HuH-7 (cell line): ENCODE measurements around the gene GPATCH2.

Experiments used
- DNase-seq: peaks from one replicate; pipeline ENCODE4 v3.0.0; 2011; ENCODE audit warnings: low spot score

The GPATCH2 gene

DNA sequence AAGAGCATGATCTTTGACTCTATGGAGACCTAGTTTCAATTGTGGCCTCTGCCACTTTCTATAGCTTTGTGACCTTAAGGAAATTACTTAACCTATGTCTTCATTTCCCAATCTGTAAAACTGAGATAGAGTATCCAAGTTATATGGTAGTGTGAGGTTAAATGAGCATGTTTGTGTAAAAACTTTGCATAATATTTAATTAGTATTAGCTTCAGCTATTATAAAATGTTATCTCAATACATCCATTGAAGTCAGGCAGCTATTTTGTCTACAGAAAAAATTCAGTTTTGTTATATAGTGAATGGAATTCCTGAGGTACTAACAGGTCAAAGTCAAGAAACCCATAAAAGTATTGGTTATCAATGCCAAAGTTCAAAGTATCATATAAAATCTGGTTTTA, 53.6 kb downstream of the GPATCH2 start:
- DNase-seq, result no peak

GRCh38 chr1:217574265-217574949, 56.5 kb downstream of the GPATCH2 start:
- no peak for DNase-seq

DNA sequence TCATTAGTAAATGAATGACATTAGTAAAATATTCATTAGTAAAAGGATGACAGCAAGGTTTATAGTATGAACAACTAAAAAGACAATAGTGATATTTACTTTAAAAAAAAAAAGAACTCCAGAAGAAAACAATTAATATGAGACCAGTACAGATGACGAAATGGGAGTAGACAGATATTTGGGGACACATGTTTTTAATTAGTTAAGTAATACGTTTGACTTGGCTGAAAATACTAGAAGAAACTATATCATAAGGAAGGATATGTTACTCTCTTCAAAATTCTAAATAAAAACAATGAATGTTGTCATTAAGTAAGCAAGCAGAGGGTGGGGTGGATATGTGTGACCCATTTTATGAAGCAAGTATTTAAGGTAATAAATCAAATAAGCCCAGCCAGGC, 61.9 kb downstream of the GPATCH2 start:
- DNase-seq, result no peak

GRCh38 chr1:217568200-217568599, 62.7 kb downstream of the GPATCH2 start:
- no peak for DNase-seq

DNA sequence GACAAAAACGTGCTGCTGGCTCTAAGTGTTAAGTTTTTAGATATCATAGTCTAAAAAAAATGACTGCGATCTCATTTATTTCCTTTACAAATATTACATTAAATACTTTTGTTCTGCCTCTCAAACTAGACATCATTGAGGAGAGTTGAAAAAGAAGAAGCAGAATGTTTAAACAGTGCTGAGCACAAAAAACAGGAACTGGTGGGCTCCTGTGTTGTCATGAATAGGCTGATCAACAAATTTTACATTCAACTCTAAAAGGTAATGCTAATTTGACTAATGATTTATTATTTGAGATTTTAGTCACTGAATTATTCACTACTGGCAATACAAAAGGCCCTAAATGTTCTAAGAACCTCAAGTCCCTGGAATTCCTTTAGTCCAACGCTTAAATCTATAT, 66.1 kb downstream of the GPATCH2 start:
- no peak for DNase-seq

DNA sequence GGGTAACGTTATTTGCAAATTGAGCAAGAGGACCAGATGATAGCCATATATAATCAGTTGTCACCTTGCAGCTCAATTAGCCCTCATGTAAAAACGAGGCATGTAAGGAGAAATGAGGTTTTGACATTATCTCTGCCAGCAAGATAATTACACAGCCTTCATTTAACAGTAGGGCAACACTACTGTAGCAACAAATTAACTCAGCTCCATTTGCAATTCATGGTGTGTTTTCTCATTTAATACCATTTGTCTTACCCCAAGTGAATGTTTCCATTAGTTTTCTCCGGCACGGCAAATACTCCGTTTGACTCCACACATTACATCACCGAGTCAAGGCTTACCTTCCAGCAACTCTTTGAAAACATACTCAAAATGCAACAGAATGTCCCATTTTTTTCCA, 66.7 kb downstream of the GPATCH2 start:
- no peak for DNase-seq

- DNase-seq, result no peak
These were observed 67.7 kb downstream of the GPATCH2 start for GRCh38 chr1:217563179-217563578.

DNA sequence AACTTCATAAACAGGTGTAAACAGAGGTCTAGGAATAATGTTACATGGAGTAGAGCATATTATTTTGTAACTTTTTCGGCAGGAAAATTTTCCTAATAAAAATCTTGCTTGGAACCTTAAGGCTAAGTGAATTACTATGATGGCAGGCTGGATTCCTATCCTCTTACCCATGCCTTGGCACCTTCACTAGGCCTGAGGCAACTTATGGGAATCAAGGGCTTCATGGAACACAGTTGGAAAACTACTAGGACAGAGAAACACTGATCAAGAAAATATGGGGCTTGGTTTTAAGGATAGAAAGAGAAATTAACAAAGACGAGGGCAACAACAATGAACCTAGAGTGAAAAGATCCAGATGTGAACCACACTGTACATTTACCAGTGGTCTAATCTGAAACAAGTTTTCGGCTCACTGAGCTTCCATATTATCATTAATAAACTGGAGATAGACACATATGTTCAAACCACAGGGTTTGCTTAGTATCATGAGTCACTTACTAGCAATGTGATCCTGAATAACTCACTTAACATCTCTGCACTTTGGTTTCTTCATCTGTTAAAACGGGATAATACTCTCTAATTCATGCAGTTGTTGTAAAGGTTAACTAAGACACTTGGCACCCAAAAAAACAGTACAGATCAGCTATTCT, 68.5 kb downstream of the GPATCH2 start:
- DNase-seq, result no peak

DNA sequence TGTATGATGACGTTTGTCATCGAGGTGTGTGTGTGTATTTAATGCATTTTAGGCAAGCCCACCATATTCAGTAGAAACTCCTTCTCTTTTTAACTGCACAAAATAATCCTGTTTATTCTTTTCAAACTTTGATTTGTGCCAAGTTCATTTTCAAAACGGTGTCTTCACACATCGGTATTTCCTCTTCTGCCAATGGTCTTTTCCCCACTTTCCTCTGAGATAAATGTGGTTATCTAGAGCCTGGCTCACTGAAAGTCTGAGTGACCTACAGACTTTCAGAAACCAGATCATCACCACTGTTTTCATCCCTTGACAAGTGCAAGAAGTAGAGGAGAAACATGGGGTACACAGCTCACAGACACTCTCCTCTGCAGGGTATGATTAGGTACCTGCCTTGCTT, 69.4 kb downstream of the GPATCH2 start:
- DNase-seq, result no peak

GRCh38 chr1:217554849-217555248, 76.0 kb downstream of the GPATCH2 start:
- DNase-seq, result no peak

DNA sequence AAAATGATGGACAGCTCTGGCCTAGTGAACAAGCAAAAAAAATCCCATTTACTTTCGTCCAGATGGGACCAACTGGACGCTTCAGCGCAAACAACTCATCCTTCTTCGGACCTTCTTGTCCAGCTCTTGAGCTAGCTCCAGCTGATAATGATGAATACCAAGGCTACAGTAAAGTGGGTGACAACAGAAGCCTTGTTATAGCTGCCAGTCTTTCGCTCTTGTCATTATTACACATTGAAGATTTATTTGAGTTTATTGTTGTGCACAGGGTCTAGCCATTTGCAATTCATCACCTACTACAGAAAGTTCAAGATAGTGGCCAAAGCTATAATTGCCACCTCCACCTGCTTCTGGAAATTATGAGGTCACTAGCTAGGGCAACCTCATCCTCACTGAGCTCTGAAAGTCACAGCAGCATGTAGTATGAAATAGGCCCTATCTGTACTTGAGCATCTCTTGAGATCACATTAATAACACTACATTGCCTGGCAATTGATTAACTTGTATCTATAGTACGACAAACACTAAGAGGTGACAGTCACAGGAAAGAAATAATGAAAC, 76.9 kb downstream of the GPATCH2 start:
- DNase-seq, result no peak

- DNase-seq, result no peak
These were observed 78.4 kb downstream of the GPATCH2 start for GRCh38 chr1:217552339-217552951.

DNA sequence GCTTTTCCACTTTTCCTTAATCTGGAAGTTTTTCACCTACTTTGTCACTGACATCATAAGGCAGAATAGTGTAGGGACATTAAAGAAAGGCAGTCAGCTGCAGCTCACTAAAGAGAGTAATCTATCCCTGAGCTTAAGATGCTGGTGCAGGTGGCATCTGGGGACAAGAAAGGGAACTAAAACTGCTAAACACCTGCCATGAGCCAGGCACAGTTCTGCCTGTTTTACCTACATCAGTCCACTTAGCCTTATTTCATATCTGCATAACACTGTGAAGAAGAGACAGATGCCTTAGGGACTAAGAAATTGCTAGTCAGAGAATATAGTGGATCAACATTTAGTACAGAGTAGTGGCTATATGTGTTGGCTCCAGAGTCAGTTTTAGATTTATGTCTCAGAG, 88.1 kb downstream of the GPATCH2 start:
- DNase-seq, result no peak

- no peak for DNase-seq
These were observed 88.6 kb downstream of the GPATCH2 start for GRCh38 chr1:217542136-217542777.

DNA sequence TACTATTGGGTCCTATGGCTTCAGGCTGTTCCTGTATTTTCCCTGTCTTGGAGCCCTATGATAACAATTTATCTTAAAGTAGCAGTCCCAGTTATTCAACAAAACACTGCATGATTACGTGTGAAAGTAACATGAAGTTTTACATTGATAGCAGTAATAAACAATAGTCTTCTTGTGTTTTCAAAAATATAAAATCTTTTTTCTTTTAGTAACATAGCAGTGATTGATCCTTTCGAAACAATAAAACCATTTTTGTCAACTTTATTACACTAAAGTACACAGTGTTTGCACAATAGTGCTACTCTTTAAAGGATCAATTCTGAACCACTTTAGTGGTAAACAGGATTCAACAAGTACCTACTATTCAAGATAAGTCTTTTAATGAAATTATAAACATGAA, 90.6 kb downstream of the GPATCH2 start:
- no peak for DNase-seq

- DNase-seq, result no peak
These were observed 91.4 kb downstream of the GPATCH2 start for GRCh38 chr1:217539510-217539909.

DNA sequence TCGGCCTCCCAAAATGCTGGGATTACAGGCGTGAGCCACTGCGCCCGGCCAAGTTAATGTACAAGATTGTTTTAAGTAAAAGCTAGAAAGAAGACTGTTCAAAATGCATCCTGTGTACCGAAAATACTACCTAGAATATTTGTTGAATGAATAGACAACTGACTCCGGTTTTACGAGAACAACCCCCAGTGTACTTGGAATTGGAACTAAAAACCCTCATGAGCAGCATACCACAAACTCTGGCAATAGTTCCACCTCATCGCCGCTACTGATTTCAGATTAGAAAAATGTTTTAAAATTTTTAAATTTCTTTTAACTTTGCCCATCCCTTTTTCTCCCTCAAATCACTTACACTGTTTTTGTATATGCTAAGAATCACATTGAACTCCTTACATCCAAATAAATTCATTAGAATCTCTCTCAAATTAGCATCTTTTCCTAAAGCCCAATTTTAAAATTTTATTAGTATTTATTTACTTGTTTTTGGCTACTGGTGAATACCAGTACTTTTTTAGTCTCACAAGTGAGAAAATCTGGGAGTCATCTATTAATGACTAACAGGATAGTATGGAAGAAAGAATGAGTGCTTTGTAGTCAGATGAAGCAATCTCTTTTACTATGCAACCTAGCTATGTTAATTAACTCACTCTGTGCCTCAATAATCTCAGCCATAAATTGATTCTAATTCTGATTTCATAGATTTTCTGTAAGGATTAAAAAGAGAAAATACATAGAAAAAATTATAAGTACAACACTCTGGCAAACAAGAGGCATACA, 95.1 kb downstream of the GPATCH2 start:
- DNase-seq, result peak; percentile 46

- DNase-seq, result no peak
These were observed 96.3 kb downstream of the GPATCH2 start for GRCh38 chr1:217534566-217534965.

DNA sequence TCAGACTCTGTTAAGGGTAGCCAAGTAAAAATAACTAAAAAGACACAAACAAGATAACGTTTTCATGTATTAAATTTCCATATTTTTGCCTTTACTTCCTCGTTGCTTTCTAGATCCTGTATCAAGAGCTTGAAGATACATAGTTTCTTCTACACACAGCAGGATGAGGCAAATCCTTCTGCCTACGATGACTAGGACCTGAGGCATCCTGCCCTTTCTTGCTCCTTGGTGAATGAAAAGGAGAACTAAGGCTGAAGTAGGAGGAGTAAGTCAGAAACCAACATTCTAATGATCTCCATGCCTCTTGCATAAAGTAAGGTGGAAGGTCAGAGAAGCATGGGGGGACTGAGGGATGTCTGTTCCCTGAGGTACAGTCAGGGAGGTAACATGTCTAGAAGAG, 102.6 kb downstream of the GPATCH2 start:
- no peak for DNase-seq

- no peak for DNase-seq
These were observed 103.7 kb downstream of the GPATCH2 start for GRCh38 chr1:217527151-217527550.

- no peak for DNase-seq
These were observed 104.3 kb downstream of the GPATCH2 start for GRCh38 chr1:217526636-217527035.
